Trophoblast cell (in vitro differentiated cells and primary cell): Measurements from ENCODE around the gene MAP2K5.

Experiments used
- DNase-seq, 2 donors: peaks; one replicate each; pipeline ENCODE4 v3.0.0-alpha.2; 2016
- H2AFZ ChIP-seq: 2 replicates; pipeline ENCODE4 v1.6.1; 2013; ENCODE audit warnings: low read length, moderate library complexity, mild to moderate bottlenecking; ENCODE audit not compliant: insufficient read depth, poor library complexity
- H2AK5ac ChIP-seq: 2 replicates; pipeline ENCODE4 v1.6.1; 2013; ENCODE audit warnings: mild to moderate bottlenecking, low read length
- H2BK120ac ChIP-seq: 2 replicates; pipeline ENCODE4 v1.6.1; 2013; ENCODE audit warnings: low read length, mild to moderate bottlenecking, moderate library complexity; ENCODE audit not compliant: insufficient read depth, poor library complexity
- H2BK12ac ChIP-seq: 2 replicates; pipeline ENCODE4 v1.6.1; 2013; ENCODE audit warnings: mild to moderate bottlenecking, low read length, moderate library complexity
- H2BK5ac ChIP-seq: 2 replicates; pipeline ENCODE4 v1.6.1; 2013; ENCODE audit warnings: low read length, low read depth, moderate library complexity, mild to moderate bottlenecking; ENCODE audit not compliant: poor library complexity
- H3K14ac ChIP-seq: 2 replicates; pipeline ENCODE4 v1.6.1; 2013; ENCODE audit warnings: mild to moderate bottlenecking, low read length
- H3K18ac ChIP-seq: 2 replicates; pipeline ENCODE4 v1.6.1; 2013; ENCODE audit warnings: mild to moderate bottlenecking, low read length
- H3K23ac ChIP-seq: 2 replicates; pipeline ENCODE4 v1.6.1; 2013; ENCODE audit warnings: low read length
- H3K27ac ChIP-seq: 2 replicates; pipeline ENCODE4 v1.5.1; 2013; ENCODE audit warnings: low read depth, mild to moderate bottlenecking, inconsistent platforms, low read length, moderate library complexity
- H3K27me3 ChIP-seq: 2 replicates; pipeline ENCODE4 v1.6.1; 2013; ENCODE audit warnings: inconsistent platforms, mild to moderate bottlenecking, low read length, moderate library complexity; ENCODE audit not compliant: insufficient read depth
- H3K36me3 ChIP-seq, 2 experiments: 1 replicate in 1 of 2; 2 replicates in 1 of 2; pipeline ENCODE4 v1.6.1; 2013; ENCODE audit warnings: low read length in 2 of 2, mild to moderate bottlenecking in 2 of 2, moderate library complexity in 1 of 2; ENCODE audit not compliant: insufficient read depth in 2 of 2, control insufficient read depth in 1 of 2
- H3K4ac ChIP-seq: 2 replicates; pipeline ENCODE4 v1.6.1; 2013; ENCODE audit warnings: low read depth, mild to moderate bottlenecking, low read length, moderate library complexity
- H3K4me1 ChIP-seq, 2 experiments: 1 replicate in 1 of 2; 2 replicates in 1 of 2; pipeline ENCODE4 v1.6.1; 2013; ENCODE audit warnings: low read length in 2 of 2, mild to moderate bottlenecking in 2 of 2, moderate library complexity in 1 of 2; ENCODE audit not compliant: insufficient read depth in 2 of 2, control insufficient read depth in 1 of 2
- H3K4me2 ChIP-seq: 2 replicates; pipeline ENCODE4 v1.6.1; 2013; ENCODE audit warnings: inconsistent platforms, mild to moderate bottlenecking, low read length, moderate library complexity
- H3K4me3 ChIP-seq: 2 replicates; pipeline ENCODE4 v1.5.1; 2013; ENCODE audit warnings: mild to moderate bottlenecking, low read depth, low read length, inconsistent platforms
- H3K79me1 ChIP-seq: one replicate; pipeline ENCODE4 v1.6.1; 2013; ENCODE audit warnings: low read length
- H3K79me2 ChIP-seq: 2 replicates; pipeline ENCODE4 v1.6.1; 2013; ENCODE audit warnings: low read length, mild to moderate bottlenecking; ENCODE audit not compliant: control insufficient read depth, insufficient read depth, poor library complexity
- H3K9ac ChIP-seq: 2 replicates; pipeline ENCODE4 v1.6.1; 2013; ENCODE audit warnings: mild to moderate bottlenecking, low read length
- H3K9me3 ChIP-seq: 2 replicates; pipeline ENCODE4 v1.6.1; 2013; ENCODE audit warnings: low read depth, mild to moderate bottlenecking, control low read depth, inconsistent platforms, low read length; ENCODE audit not compliant: insufficient read depth
- H4K12ac ChIP-seq: 2 replicates; pipeline ENCODE4 v1.6.1; 2013; ENCODE audit warnings: low read depth, mild to moderate bottlenecking, low read length, moderate library complexity
- H4K8ac ChIP-seq: 2 replicates; pipeline ENCODE4 v1.6.1; 2013; ENCODE audit warnings: low read depth, mild to moderate bottlenecking, low read length, moderate library complexity
- H4K91ac ChIP-seq: one replicate; pipeline ENCODE4 v1.6.1; 2013; ENCODE audit warnings: low read depth, mild to moderate bottlenecking, low read length, moderate library complexity
- WGBS: extraction: QIAGEN DNeasy Blood & Tissue Kit; methylation state at CpG from one replicate; pipeline ENCODE4 v1.1.7; 2013; ENCODE audit warnings: missing lambda C conversion rate; ENCODE audit not compliant: insufficient read length, insufficient coverage; ENCODE audit errors: extremely low coverage; 5-methylcytosine and 5-hydroxymethylcytosine counted together

Gene MAP2K5

DNA sequence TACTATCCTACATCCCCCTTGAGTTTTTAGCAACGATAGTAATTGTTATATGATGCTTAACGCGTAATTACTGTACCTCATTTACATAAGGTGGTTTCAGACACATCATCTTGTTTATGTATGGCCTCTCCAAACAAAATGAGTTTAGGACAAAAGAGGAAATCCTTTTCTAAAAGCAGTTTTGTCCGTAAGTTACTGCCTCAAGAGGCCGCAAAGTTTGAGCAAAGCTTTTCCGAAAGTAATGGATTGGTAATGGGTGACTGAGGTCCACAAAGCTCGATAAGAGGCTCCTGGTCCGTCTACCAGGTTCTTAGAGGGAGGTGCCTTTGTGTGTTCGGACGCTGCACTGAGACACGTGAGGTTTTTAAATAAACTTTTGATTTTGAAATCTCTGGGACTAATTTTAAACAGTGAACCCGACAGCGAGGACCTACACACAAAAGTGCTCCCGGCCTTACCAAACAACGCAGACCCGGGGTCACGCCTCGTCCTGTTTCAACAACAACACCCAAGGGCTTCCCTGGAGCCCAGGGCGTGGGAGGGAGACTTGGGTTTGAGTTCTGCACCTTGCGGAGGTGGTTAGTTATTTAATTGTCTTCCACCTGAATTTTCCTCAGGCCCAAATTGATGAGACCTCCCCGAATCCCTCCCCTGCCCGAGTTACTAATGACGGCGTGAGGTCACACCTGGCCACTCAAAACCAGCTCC, 22.0 kb upstream of the MAP2K5 start:
- no peaks in the 10 kb centered on the region for H3K36me3 ChIP-seq
- no peak overlapping the region for H3K14ac ChIP-seq
- H2BK12ac ChIP-seq, result no peak overlapping the region
- H2AK5ac ChIP-seq, result no peak overlapping the region
- no peak for DNase-seq
- peak overlapping the region; percentile 1 for H3K27ac ChIP-seq
- H4K12ac ChIP-seq, result peak overlapping the region; percentile 8
- H3K9me3 ChIP-seq, result no peaks in the 10 kb centered on the region
- H2BK120ac ChIP-seq, result no peak overlapping the region
- WGBS, result no CpG with 5 or more reads among the region's 24 CpGs
- H3K18ac ChIP-seq, result peak overlapping the region; percentile 25
- H4K91ac ChIP-seq, result peak overlapping the region; percentile 15
- H3K23ac ChIP-seq, result no peak overlapping the region
- peaks cover 7% of the 10 kb centered on the region for H3K79me2 ChIP-seq
- H3K4me2 ChIP-seq, result peak overlapping the region; percentile 68
- H3K27me3 ChIP-seq, result no peaks in the 10 kb centered on the region
- peak overlapping the region; percentile 97 for H2AFZ ChIP-seq
- peak overlapping the region; percentile 99 for H4K8ac ChIP-seq
- peaks cover 0 to 3% of the 10 kb centered on the region in 2 experiments for H3K4me1 ChIP-seq
- H3K4me3 ChIP-seq, result peak overlapping the region; percentile 48
- H3K4ac ChIP-seq, result peak overlapping the region; percentile 16
- peaks cover 10% of the 10 kb centered on the region for H3K79me1 ChIP-seq
- H2BK5ac ChIP-seq, result no peak overlapping the region
- H3K9ac ChIP-seq, result peak overlapping the region; percentile 34

DNA sequence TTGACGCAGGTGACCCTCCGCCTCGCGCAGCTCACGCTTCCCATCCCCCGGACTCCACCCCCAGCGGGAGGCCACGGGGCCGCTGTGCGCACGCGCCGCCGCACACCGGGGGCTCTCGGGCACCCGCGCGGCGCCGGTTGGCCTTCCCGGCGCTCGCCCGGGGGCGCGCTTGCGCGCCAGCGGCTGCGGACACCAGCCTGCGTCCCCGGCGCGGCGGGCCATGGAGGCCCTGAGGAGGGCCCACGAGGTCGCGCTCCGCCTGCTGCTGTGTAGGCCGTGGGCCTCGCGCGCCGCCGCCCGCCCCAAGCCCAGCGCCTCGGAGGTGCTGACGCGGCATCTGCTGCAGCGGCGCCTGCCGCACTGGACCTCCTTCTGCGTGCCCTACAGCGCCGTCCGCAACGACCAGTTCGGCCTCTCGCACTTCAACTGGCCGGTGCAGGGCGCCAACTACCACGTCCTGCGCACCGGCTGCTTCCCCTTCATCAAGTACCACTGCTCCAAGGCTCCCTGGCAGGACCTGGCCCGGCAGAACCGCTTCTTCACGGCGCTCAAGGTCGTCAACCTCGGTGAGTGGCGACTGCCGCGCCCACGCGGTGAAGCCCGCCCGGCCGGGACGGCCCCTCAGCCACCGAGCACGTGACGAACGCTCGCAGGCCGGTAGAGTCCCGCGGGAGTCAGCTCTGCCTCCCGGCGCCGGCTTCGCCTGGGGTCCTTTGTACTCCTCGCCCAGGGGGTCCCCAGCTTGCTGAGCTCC, 21.3 kb upstream of the MAP2K5 start, which contains the start of gene C15orf61:
Gene C15orf61 (plus strand): TSS at position 103 of the 754 bp plus-strand sequence. CDS start 118 bp downstream, at position 221.
- Histone ChIP-seq H3K14ac (peak within 1 kb of the TSS; percentile 95), H2AFZ (peak within 1 kb of the TSS; percentile 97), H3K4me1 (peaks cover 0 to 3% of the 10 kb centered on the region in 2 experiments), H3K4ac (peak within 1 kb of the TSS; percentile 74), H2BK120ac (peak within 1 kb of the TSS; percentile 28), H3K27ac (peak within 1 kb of the TSS; percentile 93), H4K91ac (peak within 1 kb of the TSS; percentile 95), H2AK5ac (peak within 1 kb of the TSS; percentile 49), H3K79me1 (peaks cover 10% of the 10 kb centered on the region), H4K8ac (peak within 1 kb of the TSS; percentile 99), H3K4me2 (peak within 1 kb of the TSS; percentile 68), H3K23ac (no peak within 1 kb of the TSS), H3K4me3 (peak within 1 kb of the TSS; percentile 88), H3K9ac (peak within 1 kb of the TSS; percentile 72), H3K18ac (peak within 1 kb of the TSS; percentile 98), H3K36me3 (no peaks in the 10 kb centered on the region), H2BK5ac (peak within 1 kb of the TSS; percentile 49), H3K9me3 (no peaks in the 10 kb centered on the region), H3K27me3 (no peaks in the 10 kb centered on the region), H4K12ac (peak within 1 kb of the TSS; percentile 63), H2BK12ac (peak within 1 kb of the TSS; percentile 10), H3K79me2 (peaks cover 7% of the 10 kb centered on the region)
- no CpG with 5 or more reads among the region's 94 CpGs for WGBS
- DNase-seq, result peak; percentile 76 to 91

DNA sequence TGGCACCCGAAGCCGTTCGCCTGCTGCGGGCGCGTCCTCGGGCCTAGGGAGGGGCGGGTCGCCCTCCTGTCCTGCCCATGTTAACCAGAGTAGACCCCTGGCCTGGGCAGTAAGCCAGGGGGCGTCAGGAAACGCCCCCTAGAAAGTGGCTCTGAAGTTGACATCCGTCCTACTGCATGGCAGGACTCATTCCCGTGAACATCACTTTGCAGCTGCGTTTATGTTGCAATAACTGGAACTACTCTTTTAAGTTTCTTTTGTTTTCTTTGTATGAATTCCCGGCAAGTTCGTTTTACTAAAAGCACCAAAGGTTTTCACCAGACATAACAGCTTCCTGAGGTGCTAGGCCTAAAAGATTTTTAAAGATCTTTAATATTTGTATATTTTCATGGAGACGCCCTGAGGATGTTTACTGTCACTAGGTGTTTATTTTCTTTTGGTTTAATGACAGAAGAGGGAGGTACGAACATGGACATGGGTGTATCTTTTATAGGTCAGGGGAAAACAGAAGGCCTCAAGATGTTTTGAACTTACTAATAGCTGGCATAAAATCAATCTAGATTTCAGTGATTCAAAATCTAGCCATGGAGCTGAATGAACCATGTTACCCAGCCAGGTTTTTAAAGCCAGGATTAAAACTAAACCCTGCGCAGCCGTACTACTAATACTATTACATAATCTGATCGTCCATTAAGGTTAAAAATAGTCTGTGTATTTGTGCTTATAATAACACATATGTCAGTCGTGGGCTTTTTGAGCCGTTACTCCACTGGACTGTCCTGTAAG, 20.5 kb upstream of the MAP2K5 start:
- Histone ChIP-seq H3K14ac (peak overlapping the region; percentile 95), H3K4me1 (peaks cover 0 to 3% of the 10 kb centered on the region in 2 experiments)
- no CpG with 5 or more reads among the region's 23 CpGs for WGBS

DNA sequence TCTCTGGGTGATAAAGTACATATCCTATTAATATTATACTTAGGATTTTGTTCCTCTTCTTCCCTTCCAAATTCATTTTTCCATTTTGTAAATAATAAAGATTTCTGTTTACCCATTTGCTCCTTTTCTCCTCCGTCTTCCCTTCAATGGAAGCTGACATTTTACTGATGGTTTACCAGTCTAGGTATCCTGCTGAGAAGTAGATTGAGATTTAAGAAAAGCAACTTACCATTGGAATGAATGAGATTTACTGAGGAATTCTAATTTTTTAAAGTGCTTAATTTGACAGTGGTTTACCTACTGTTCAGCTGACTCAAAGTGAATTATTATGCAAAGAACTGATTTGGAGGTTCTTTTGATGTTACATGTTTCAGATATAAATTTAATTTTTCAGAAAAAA, 19.2 kb upstream of the MAP2K5 start:
- no peak overlapping the region for H2AFZ ChIP-seq
- H2BK5ac ChIP-seq, result no peak overlapping the region
- peaks cover 7% of the 10 kb centered on the region for H3K79me2 ChIP-seq
- H3K23ac ChIP-seq, result no peak overlapping the region
- H3K14ac ChIP-seq, result no peak overlapping the region
- no peaks in the 10 kb centered on the region for H3K27me3 ChIP-seq
- H3K4me2 ChIP-seq, result no peak overlapping the region
- no peak overlapping the region for H3K9ac ChIP-seq
- H3K4me1 ChIP-seq, result peaks cover 0 to 3% of the 10 kb centered on the region in 2 experiments
- no peak for DNase-seq
- no peak overlapping the region for H2AK5ac ChIP-seq
- H4K8ac ChIP-seq, result no peak overlapping the region
- no peak overlapping the region for H2BK12ac ChIP-seq
- no peak overlapping the region for H4K12ac ChIP-seq
- no peak overlapping the region for H3K4ac ChIP-seq
- H3K79me1 ChIP-seq, result peaks cover 10% of the 10 kb centered on the region
- no peak overlapping the region for H3K18ac ChIP-seq
- H3K36me3 ChIP-seq, result no peaks in the 10 kb centered on the region
- H4K91ac ChIP-seq, result no peak overlapping the region
- no peak overlapping the region for H2BK120ac ChIP-seq
- no CpG with 5 or more reads among the region's 1 CpG for WGBS
- H3K9me3 ChIP-seq, result no peaks in the 10 kb centered on the region
- no peak overlapping the region for H3K4me3 ChIP-seq
- no peak overlapping the region for H3K27ac ChIP-seq

More for the DNA sequence above, 20.5 kb upstream of the MAP2K5 start:
- peak overlapping the region; percentile 99 for H4K8ac ChIP-seq
- peak overlapping the region; percentile 68 for H3K4me2 ChIP-seq
- no peaks in the 10 kb centered on the region for H3K36me3 ChIP-seq
- H2BK120ac ChIP-seq, result peak overlapping the region; percentile 28
- H4K91ac ChIP-seq, result peak overlapping the region; percentile 95
- H3K23ac ChIP-seq, result no peak overlapping the region
- H3K79me2 ChIP-seq, result peaks cover 7% of the 10 kb centered on the region
- no peak overlapping the region for H2BK12ac ChIP-seq
- peak overlapping the region; percentile 93 for H3K27ac ChIP-seq
- H3K79me1 ChIP-seq, result peaks cover 10% of the 10 kb centered on the region
- H2AFZ ChIP-seq, result peak overlapping the region; percentile 97
- H2AK5ac ChIP-seq, result no peak overlapping the region
- H4K12ac ChIP-seq, result peak overlapping the region; percentile 63
- H3K18ac ChIP-seq, result peak overlapping the region; percentile 98
- H3K4ac ChIP-seq, result no peak overlapping the region
- peak overlapping the region; percentile 49 for H2BK5ac ChIP-seq
- H3K4me3 ChIP-seq, result peak overlapping the region; percentile 88
- H3K9me3 ChIP-seq, result no peaks in the 10 kb centered on the region
- peak; percentile 3 to 49 for DNase-seq
- no peaks in the 10 kb centered on the region for H3K27me3 ChIP-seq
- H3K9ac ChIP-seq, result peak overlapping the region; percentile 72
